ENCODE results near the gene MAP3K14. TPM values are rescaled to one million over a fixed set of nuclear protein-coding genes. Genes with fewer than 3 reads are reported as not detected.

MAP3K14 gene
- polyA plus RNA-seq, 1 of the 3 experiments (the other 2 are of a cell fraction) = 11.9 TPM

GRCh38 chr17:45235416-45236281 lies 81.2 kb downstream of the MAP3K14 start:
- CTCF ChIA-PET = interaction anchor here (0.6 to 11.1 kb wide), 36 partner anchors 10 to 637 kb away, joined by 3 to 232 read pairs (median 6); partner anchors contain the start of genes ACBD4, FMNL1, HEXIM1 and MAP3K14
- no peak overlapping the region for H2AFZ ChIP-seq (ENCODE audit: low read depth)

GRCh38 chr17:45234641-45235415 lies 82.0 kb downstream of the MAP3K14 start:
- TF ChIP-seq CTCF (IDR thresholded peaks at IDR 0.05) (peak; percentile 47), FOXM1 (IDR thresholded peaks at IDR 0.05; ENCODE audit: low read depth) (no peak), RAD21 (IDR thresholded peaks at IDR 0.05; ENCODE audit: low read length) (peak; percentile 59), PBX3 (IDR thresholded peaks at IDR 0.05) (no peak), SMC3 (IDR thresholded peaks at IDR 0.05; ENCODE audit: low read depth, low read length) (peak; percentile 49)
- Histone ChIP-seq H3K4me2 (no peak overlapping the region), H3K4me1 (ENCODE audit: control insufficient read depth in 1 of 2, insufficient read depth in 2 of 2, low read depth in 1 of 2, low read length in 1 of 2) (peaks cover 4 to 13% of the 10 kb centered on the region in 2 experiments; a peak in 2 of 4 replicates), H3K4me3 (ENCODE audit: low read depth in 2 of 2, low read length in 1 of 2) (no peak overlapping the region), H3K9ac (no peak overlapping the region), H2AFZ (ENCODE audit: low read depth) (no peak overlapping the region), H4K20me1 (ENCODE audit: insufficient read depth) (no peaks in the 10 kb centered on the region), H3K36me3 (replicated peaks in 1 of 2; ENCODE audit: control insufficient read depth in 1 of 2, insufficient read depth in 2 of 2, low read length in 1 of 2) (no peaks in the 10 kb centered on the region), H3K79me2 (ENCODE audit: insufficient read depth) (no peaks in the 10 kb centered on the region), H3K27ac (ENCODE audit: low read depth in 2 of 2, low read length in 1 of 2) (no peak overlapping the region), H3F3A (replicated peaks; ENCODE audit: insufficient read depth) (no peaks in the 10 kb centered on the region), H3K9me3 (no peaks in the 10 kb centered on the region), H3K9me2 (no peaks in the 10 kb centered on the region), H3K27me3 (ENCODE audit: insufficient read depth) (no peaks in the 10 kb centered on the region)
- CTCF ChIA-PET = interaction anchor here (0.6 to 11.1 kb wide), 30 partner anchors 11 to 189 kb away, joined by 3 to 232 read pairs (median 8); partner anchors contain the start of genes ACBD4, FMNL1, HEXIM1 and MAP3K14
- POLR2A ChIA-PET = no interaction called here
- WGBS (ENCODE audit: low lambda C conversion rate) = 24% methylated on average over 6 of the region's 6 CpGs
- peak; percentile 79 for DNase-seq

More at GRCh38 chr17:45235416-45236281, 81.2 kb downstream of the MAP3K14 start:
- DNase-seq = peak; percentile 81
- POLR2A ChIA-PET = no interaction called here
- H3K36me3 ChIP-seq (replicated peaks in 1 of 2; ENCODE audit: control insufficient read depth in 1 of 2, insufficient read depth in 2 of 2, low read length in 1 of 2) = no peaks in the 10 kb centered on the region
- no peak overlapping the region for H3K4me3 ChIP-seq (ENCODE audit: low read depth in 2 of 2, low read length in 1 of 2)
- H3K79me2 ChIP-seq (ENCODE audit: insufficient read depth) = no peaks in the 10 kb centered on the region
- H3K4me1 ChIP-seq (ENCODE audit: control insufficient read depth in 1 of 2, insufficient read depth in 2 of 2, low read depth in 1 of 2, low read length in 1 of 2) = peaks cover 4 to 16% of the 10 kb centered on the region in 2 experiments; a peak in 2 of 4 replicates
- TF ChIP-seq SMC3 (IDR thresholded peaks at IDR 0.05; ENCODE audit: low read depth, low read length) = peak; percentile 74
- peak; percentile 83 for TF ChIP-seq CTCF (IDR thresholded peaks at IDR 0.05)
- no peak for TF ChIP-seq MEF2A (IDR thresholded peaks at IDR 0.05; ENCODE audit: borderline replicate concordance, low read depth)
- TF ChIP-seq RAD21 (IDR thresholded peaks at IDR 0.05; ENCODE audit: low read length) = peak; percentile 65
- H3K9me2 ChIP-seq = no peaks in the 10 kb centered on the region
- no peaks in the 10 kb centered on the region for H4K20me1 ChIP-seq (ENCODE audit: insufficient read depth)
- H3K9me3 ChIP-seq = no peaks in the 10 kb centered on the region
- H3K4me2 ChIP-seq = no peak overlapping the region
- H3K9ac ChIP-seq = no peak overlapping the region
- H3K27ac ChIP-seq (ENCODE audit: low read depth in 2 of 2, low read length in 1 of 2) = no peak overlapping the region
- no peaks in the 10 kb centered on the region for H3F3A ChIP-seq (replicated peaks; ENCODE audit: insufficient read depth)
- no peaks in the 10 kb centered on the region for H3K27me3 ChIP-seq (ENCODE audit: insufficient read depth)
- 24% methylated on average over 9 of the region's 20 CpGs for WGBS (ENCODE audit: low lambda C conversion rate)

Data from SK-N-SH (cell line).